Measurements from ENCODE around the gene SMYD3.

The SMYD3 gene

GRCh38 chr1:246318622-246319021 is 188.5 kb downstream of the SMYD3 start:
- Histone ChIP-seq H2BK12ac (ENCODE audit: low read length in 2 of 2) (no peak overlapping the region), H2AFZ (ENCODE audit: low read depth, low read length) (no peak overlapping the region), H2BK5ac (ENCODE audit: low read depth, low read length, poor library complexity, severe bottlenecking) (no peak overlapping the region), H3K4me2 (ENCODE audit: low read length, poor library complexity, severe bottlenecking) (no peak overlapping the region), H3K79me1 (replicated peaks; ENCODE audit: low read length, poor library complexity, severe bottlenecking) (no peaks in the 10 kb centered on the region), H3K36me3 (ENCODE audit: control insufficient read depth in 1 of 2, insufficient read depth in 2 of 2, low read depth in 1 of 2, low read length in 2 of 2) (peaks cover 0 to 4% of the 10 kb centered on the region in 2 experiments), H3K23ac (ENCODE audit: low read length in 2 of 2) (no peak overlapping the region), H4K8ac (ENCODE audit: low read length) (no peak overlapping the region), H3K27ac (ENCODE audit: low read length, poor library complexity, severe bottlenecking) (no peak overlapping the region), H2BK15ac (ENCODE audit: low read depth, poor library complexity, severe bottlenecking) (no peak overlapping the region), H3K4me3 (ENCODE audit: insufficient read depth in 1 of 2, low read depth in 1 of 2, low read length in 2 of 2) (no peak overlapping the region), H3K4ac (ENCODE audit: low read depth in 1 of 2, low read length in 2 of 2) (no peak overlapping the region), H3K9ac (ENCODE audit: low read length) (no peak overlapping the region), H3K4me1 (ENCODE audit: control insufficient read depth, insufficient read depth, low read depth, low read length) (peaks cover 3% of the 10 kb centered on the region), H2AK5ac (ENCODE audit: low read length, severe bottlenecking) (no peak overlapping the region), H4K91ac (ENCODE audit: low read length) (no peak overlapping the region), H3K9me3 (ENCODE audit: control insufficient read depth, low read length) (no peaks in the 10 kb centered on the region), H3K14ac (ENCODE audit: low read length in 2 of 2) (no peak overlapping the region), H3K18ac (ENCODE audit: low read depth in 1 of 2, low read length in 2 of 2) (no peak overlapping the region), H3K27me3 (ENCODE audit: control insufficient read depth in 1 of 2, insufficient read depth in 1 of 2, low read length in 2 of 2) (no peaks in the 10 kb centered on the region), H2BK120ac (ENCODE audit: low read depth, low read length) (no peak overlapping the region)
- WGBS, result 71% methylated on average over 1 of the region's 3 CpGs
- DNase-seq, result no peak

- no peak overlapping the region for H2BK12ac ChIP-seq (ENCODE audit: low read length in 2 of 2)
- H3K27ac ChIP-seq (ENCODE audit: low read length, poor library complexity, severe bottlenecking), result no peak overlapping the region
- no peaks in the 10 kb centered on the region for H3K79me1 ChIP-seq (replicated peaks; ENCODE audit: low read length, poor library complexity, severe bottlenecking)
- no peak overlapping the region for H4K8ac ChIP-seq (ENCODE audit: low read length)
- no peak overlapping the region for H2AK5ac ChIP-seq (ENCODE audit: low read length, severe bottlenecking)
- H2BK15ac ChIP-seq (ENCODE audit: low read depth, poor library complexity, severe bottlenecking), result no peak overlapping the region
- H2BK120ac ChIP-seq (ENCODE audit: low read depth, low read length), result no peak overlapping the region
- H4K91ac ChIP-seq (ENCODE audit: low read length), result no peak overlapping the region
- no peak overlapping the region for H3K23ac ChIP-seq (ENCODE audit: low read length in 2 of 2)
- no peak overlapping the region for H3K4me3 ChIP-seq (ENCODE audit: insufficient read depth in 1 of 2, low read depth in 1 of 2, low read length in 2 of 2)
- no peak overlapping the region for H2AFZ ChIP-seq (ENCODE audit: low read depth, low read length)
- no peaks in the 10 kb centered on the region for H3K9me3 ChIP-seq (ENCODE audit: control insufficient read depth, low read length)
- no peak for DNase-seq
- H3K4ac ChIP-seq (ENCODE audit: low read depth in 1 of 2, low read length in 2 of 2), result peak overlapping the region in 1 of 2 experiments; percentile 62
- no peak overlapping the region for H2BK5ac ChIP-seq (ENCODE audit: low read depth, low read length, poor library complexity, severe bottlenecking)
- H3K4me1 ChIP-seq (ENCODE audit: control insufficient read depth, insufficient read depth, low read depth, low read length), result peaks cover 3% of the 10 kb centered on the region
- no peaks in the 10 kb centered on the region for H3K36me3 ChIP-seq (ENCODE audit: control insufficient read depth in 1 of 2, insufficient read depth in 2 of 2, low read depth in 1 of 2, low read length in 2 of 2)
- no peak overlapping the region for H3K9ac ChIP-seq (ENCODE audit: low read length)
- H3K27me3 ChIP-seq (ENCODE audit: control insufficient read depth in 1 of 2, insufficient read depth in 1 of 2, low read length in 2 of 2), result no peaks in the 10 kb centered on the region
- no peak overlapping the region for H3K14ac ChIP-seq (ENCODE audit: low read length in 2 of 2)
- H3K18ac ChIP-seq (ENCODE audit: low read depth in 1 of 2, low read length in 2 of 2), result peak overlapping the region in 1 of 2 experiments; percentile 72
- H3K4me2 ChIP-seq (ENCODE audit: low read length, poor library complexity, severe bottlenecking), result no peak overlapping the region
Measured at GRCh38 chr1:246318036-246318359, 189.1 kb downstream of the SMYD3 start.

GRCh38 chr1:246317332-246318035 is 189.6 kb downstream of the SMYD3 start:
- H3K18ac ChIP-seq (ENCODE audit: low read depth in 1 of 2, low read length in 2 of 2), result no peak overlapping the region
- no peak overlapping the region for H3K4me3 ChIP-seq (ENCODE audit: insufficient read depth in 1 of 2, low read depth in 1 of 2, low read length in 2 of 2)
- no peak overlapping the region for H4K8ac ChIP-seq (ENCODE audit: low read length)
- H3K23ac ChIP-seq (ENCODE audit: low read length in 2 of 2), result no peak overlapping the region
- DNase-seq, result peak; percentile 71
- H2BK15ac ChIP-seq (ENCODE audit: low read depth, poor library complexity, severe bottlenecking), result no peak overlapping the region
- no peaks in the 10 kb centered on the region for H3K79me1 ChIP-seq (replicated peaks; ENCODE audit: low read length, poor library complexity, severe bottlenecking)
- peaks cover 3% of the 10 kb centered on the region for H3K4me1 ChIP-seq (ENCODE audit: control insufficient read depth, insufficient read depth, low read depth, low read length)
- no peaks in the 10 kb centered on the region for H3K9me3 ChIP-seq (ENCODE audit: control insufficient read depth, low read length)
- no peak overlapping the region for H2BK5ac ChIP-seq (ENCODE audit: low read depth, low read length, poor library complexity, severe bottlenecking)
- no CpG with 5 or more reads among the region's 4 CpGs for whole genome bisulfite sequencing
- H4K91ac ChIP-seq (ENCODE audit: low read length), result no peak overlapping the region
- no peak overlapping the region for H2AK5ac ChIP-seq (ENCODE audit: low read length, severe bottlenecking)
- H3K36me3 ChIP-seq (ENCODE audit: control insufficient read depth in 1 of 2, insufficient read depth in 2 of 2, low read depth in 1 of 2, low read length in 2 of 2), result no peaks in the 10 kb centered on the region
- H3K14ac ChIP-seq (ENCODE audit: low read length in 2 of 2), result no peak overlapping the region
- no peak overlapping the region for H2BK120ac ChIP-seq (ENCODE audit: low read depth, low read length)
- no peak overlapping the region for H3K4ac ChIP-seq (ENCODE audit: low read depth in 1 of 2, low read length in 2 of 2)
- H3K4me2 ChIP-seq (ENCODE audit: low read length, poor library complexity, severe bottlenecking), result no peak overlapping the region
- no peak overlapping the region for H3K27ac ChIP-seq (ENCODE audit: low read length, poor library complexity, severe bottlenecking)
- H2BK12ac ChIP-seq (ENCODE audit: low read length in 2 of 2), result no peak overlapping the region
- no peak overlapping the region for H3K9ac ChIP-seq (ENCODE audit: low read length)
- no peaks in the 10 kb centered on the region for H3K27me3 ChIP-seq (ENCODE audit: control insufficient read depth in 1 of 2, insufficient read depth in 1 of 2, low read length in 2 of 2)
- H2AFZ ChIP-seq (ENCODE audit: low read depth, low read length), result no peak overlapping the region

DNA sequence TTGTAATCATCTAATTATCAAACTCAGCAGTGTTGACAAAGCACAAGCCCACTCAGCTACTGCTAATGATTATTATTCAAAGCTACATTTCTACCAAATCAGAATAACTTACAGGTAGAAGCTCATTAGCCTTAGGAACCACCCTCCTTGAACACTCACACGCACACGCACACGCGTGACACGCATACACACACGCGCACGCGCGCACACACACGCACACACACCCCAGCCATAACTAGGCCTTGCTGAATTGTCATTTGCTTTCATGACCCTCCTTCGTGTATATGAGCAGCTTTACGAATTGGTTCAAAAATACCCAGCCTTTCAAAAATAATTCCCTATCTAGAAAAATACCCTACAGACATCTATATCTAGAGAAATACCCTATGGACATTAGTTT is 195.6 kb downstream of the SMYD3 start:
- 94% methylated on average over 13 of the region's 13 CpGs for WGBS

More for the DNA sequence above, 195.6 kb downstream of the SMYD3 start:
- H3K9ac ChIP-seq (ENCODE audit: low read length), result no peak overlapping the region
- no peak overlapping the region for H4K8ac ChIP-seq (ENCODE audit: low read length)
- H3K27ac ChIP-seq (ENCODE audit: low read length, poor library complexity, severe bottlenecking), result no peak overlapping the region
- no peaks in the 10 kb centered on the region for H3K27me3 ChIP-seq (ENCODE audit: control insufficient read depth in 1 of 2, insufficient read depth in 1 of 2, low read length in 2 of 2)
- H3K4me3 ChIP-seq (ENCODE audit: insufficient read depth in 1 of 2, low read depth in 1 of 2, low read length in 2 of 2), result no peak overlapping the region
- H2AK5ac ChIP-seq (ENCODE audit: low read length, severe bottlenecking), result no peak overlapping the region
- DNase-seq, result no peak
- no peak overlapping the region for H3K4ac ChIP-seq (ENCODE audit: low read depth in 1 of 2, low read length in 2 of 2)
- peak overlapping the region in 1 of 2 experiments; percentile 53 for H3K14ac ChIP-seq (ENCODE audit: low read length in 2 of 2)
- no peaks in the 10 kb centered on the region for H3K9me3 ChIP-seq (ENCODE audit: control insufficient read depth, low read length)
- H2BK5ac ChIP-seq (ENCODE audit: low read depth, low read length, poor library complexity, severe bottlenecking), result no peak overlapping the region
- H2BK12ac ChIP-seq (ENCODE audit: low read length in 2 of 2), result no peak overlapping the region
- no peaks in the 10 kb centered on the region for H3K36me3 ChIP-seq (ENCODE audit: control insufficient read depth in 1 of 2, insufficient read depth in 2 of 2, low read depth in 1 of 2, low read length in 2 of 2)
- no peak overlapping the region for H2BK120ac ChIP-seq (ENCODE audit: low read depth, low read length)
- H2AFZ ChIP-seq (ENCODE audit: low read depth, low read length), result no peak overlapping the region
- H3K4me2 ChIP-seq (ENCODE audit: low read length, poor library complexity, severe bottlenecking), result no peak overlapping the region
- no peaks in the 10 kb centered on the region for H3K79me1 ChIP-seq (replicated peaks; ENCODE audit: low read length, poor library complexity, severe bottlenecking)
- no peak overlapping the region for H3K23ac ChIP-seq (ENCODE audit: low read length in 2 of 2)
- no peak overlapping the region for H4K91ac ChIP-seq (ENCODE audit: low read length)
- no peaks in the 10 kb centered on the region for H3K4me1 ChIP-seq (ENCODE audit: control insufficient read depth, insufficient read depth, low read depth, low read length)
- no peak overlapping the region for H2BK15ac ChIP-seq (ENCODE audit: low read depth, poor library complexity, severe bottlenecking)
- H3K18ac ChIP-seq (ENCODE audit: low read depth in 1 of 2, low read length in 2 of 2), result no peak overlapping the region
